ENCODE measurements around the gene TEX10. TPM values are rescaled to one million over a fixed set of nuclear protein-coding genes. Genes with fewer than 3 reads are reported as not detected.

The TEX10 gene
- total RNA-seq (2022; extraction: Qiagen RNA extraction) = 25.0 to 31.6 TPM (median 27.3 TPM) in 5 replicates

DNA sequence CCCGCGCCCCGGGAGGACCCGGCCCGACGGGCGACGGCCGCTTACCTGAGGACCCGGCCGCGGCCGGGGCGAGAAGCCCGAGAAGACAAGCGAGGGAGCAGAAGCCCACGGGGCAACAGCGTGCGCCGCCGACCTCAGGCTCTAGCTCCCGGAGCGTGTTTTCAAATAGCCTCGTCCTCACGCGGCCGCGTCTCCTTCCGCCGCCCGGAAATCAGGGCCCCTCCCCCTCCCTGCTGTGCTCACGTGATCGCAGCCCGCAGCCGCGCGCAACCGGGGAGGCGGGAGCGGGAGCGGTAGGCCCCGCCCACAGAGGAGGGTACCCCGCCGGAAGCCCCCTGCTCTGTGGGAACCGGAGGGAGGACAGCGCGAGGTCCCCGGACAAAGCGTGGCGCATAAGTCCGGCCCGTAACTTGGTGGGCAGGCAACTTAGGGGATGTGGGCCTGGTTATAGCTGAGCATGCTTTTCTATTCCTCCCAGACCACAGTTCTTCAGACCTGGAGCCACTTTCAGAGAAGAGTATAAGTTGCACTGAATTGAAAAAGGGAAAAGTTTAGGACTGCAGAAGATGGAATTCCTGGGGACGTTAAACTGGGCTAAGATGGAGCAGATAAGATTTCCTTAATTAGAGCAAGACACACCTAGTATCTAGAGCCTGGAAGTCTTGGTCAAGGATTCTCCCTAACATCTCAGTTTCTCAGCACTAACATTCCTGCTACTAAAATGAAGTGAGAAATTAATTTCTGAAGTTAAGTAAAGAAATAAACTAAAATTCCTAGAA is at the start of gene TEX10:
Gene TEX10, minus strand, starts transcription at position 216 of the 779 bp plus-strand sequence. CDS start 3,579 bp downstream, outside the sequence.

Other genes starting within 250 kb of the TEX10 start
- gene MSANTD3, start 74.2 kb upstream of the TEX10 start, total RNA-seq (2022; extraction: Qiagen RNA extraction) = 66.8 to 78.7 TPM (median 68.1 TPM) in 5 replicates
- 0.68 to 1.8 TPM (median 1.2 TPM) in 5 replicates for gene TMEFF1, start 120.2 kb upstream of the TEX10 start, total RNA-seq (2022; extraction: Qiagen RNA extraction)
- gene CAVIN4, start 225.1 kb upstream of the TEX10 start, total RNA-seq (2022; extraction: Qiagen RNA extraction) = 0.38 to 0.58 TPM (median 0.48 TPM) in 5 replicates

Data from A549 treated with CORT108297 at 1 μM for 4 hours (cell line).